Measurements from ENCODE around the gene DTNBP1.

Gene DTNBP1

DNA sequence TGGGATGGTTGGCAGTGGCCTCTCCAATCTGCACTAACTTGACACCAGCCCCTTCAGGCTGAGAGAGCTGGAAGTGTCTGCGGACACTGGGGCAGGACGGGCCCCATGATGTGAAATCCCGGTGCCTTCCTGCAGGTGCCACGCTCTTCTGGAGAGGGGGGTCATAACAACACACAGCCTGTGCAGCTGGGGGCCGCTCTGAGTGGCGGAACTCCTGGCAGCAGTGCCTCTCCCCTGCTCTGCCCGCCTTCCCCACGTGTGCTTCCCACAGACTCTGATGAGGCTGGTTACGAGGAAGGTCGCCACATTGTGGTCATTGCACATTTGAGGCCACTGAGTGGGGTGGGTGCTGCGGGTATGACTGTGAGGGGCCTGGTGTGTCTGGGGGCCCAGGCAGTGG, 145.2 kb downstream of the DTNBP1 start:
- no peaks in the 10 kb centered on the region for H3K9me3 ChIP-seq
- no peak for DNase-seq
- no peaks in the 10 kb centered on the region for H3K27me3 ChIP-seq
- no peaks in the 10 kb centered on the region for H3K4me1 ChIP-seq
- H3K36me3 ChIP-seq, result peaks cover 48% of the 10 kb centered on the region
- TF ChIP-seq, protein P1, sequence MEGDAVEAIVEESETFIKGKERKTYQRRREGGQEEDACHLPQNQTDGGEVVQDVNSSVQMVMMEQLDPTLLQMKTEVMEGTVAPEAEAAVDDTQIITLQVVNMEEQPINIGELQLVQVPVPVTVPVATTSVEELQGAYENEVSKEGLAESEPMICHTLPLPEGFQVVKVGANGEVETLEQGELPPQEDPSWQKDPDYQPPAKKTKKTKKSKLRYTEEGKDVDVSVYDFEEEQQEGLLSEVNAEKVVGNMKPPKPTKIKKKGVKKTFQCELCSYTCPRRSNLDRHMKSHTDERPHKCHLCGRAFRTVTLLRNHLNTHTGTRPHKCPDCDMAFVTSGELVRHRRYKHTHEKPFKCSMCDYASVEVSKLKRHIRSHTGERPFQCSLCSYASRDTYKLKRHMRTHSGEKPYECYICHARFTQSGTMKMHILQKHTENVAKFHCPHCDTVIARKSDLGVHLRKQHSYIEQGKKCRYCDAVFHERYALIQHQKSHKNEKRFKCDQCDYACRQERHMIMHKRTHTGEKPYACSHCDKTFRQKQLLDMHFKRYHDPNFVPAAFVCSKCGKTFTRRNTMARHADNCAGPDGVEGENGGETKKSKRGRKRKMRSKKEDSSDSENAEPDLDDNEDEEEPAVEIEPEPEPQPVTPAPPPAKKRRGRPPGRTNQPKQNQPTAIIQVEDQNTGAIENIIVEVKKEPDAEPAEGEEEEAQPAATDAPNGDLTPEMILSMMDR (IDR thresholded peaks at IDR 0.05; ENCODE audit: low read depth, low read length), result no peak
- H3K4me3 ChIP-seq (ENCODE audit: low read depth, low read length), result no peak overlapping the region

DNA sequence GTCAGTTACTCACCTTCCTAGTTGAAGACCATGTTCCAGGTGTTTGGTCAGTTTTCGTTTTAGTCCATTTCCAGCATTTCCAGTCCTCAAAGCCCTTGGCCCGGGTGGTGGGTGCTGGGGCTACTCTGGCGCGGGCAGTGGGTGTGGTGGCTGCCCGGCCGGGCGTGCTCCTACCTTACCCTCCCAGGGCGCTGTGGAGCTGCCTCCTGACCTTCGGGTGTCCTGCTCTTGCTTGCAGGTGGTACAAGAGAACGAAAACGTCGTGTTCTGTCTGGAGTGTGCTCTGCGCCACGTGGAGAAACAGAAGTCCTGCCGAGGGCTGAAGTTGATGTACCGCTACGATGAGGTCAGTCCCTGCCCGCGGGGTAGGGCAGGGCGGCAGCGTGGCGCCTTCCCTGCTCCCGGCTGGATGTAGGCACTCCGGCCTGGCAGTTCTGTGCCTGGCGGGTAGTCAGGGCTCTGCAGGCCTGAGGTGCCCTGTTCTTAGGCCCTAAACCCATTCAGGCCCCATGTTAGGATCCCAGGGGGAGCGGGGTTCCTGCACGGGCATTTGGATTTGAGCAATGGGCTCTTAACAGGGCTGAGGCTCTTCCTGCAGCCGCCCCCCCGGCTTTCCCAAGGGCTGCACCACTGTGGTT, 145.8 kb downstream of the DTNBP1 start:
- DNase-seq, result no peak
- H3K36me3 ChIP-seq, result peaks cover 52% of the 10 kb centered on the region
- no peaks in the 10 kb centered on the region for H3K27me3 ChIP-seq
- H3K9me3 ChIP-seq, result no peaks in the 10 kb centered on the region
- TF ChIP-seq, protein P1 (IDR thresholded peaks at IDR 0.05; ENCODE audit: low read depth, low read length), result no peak
- H3K4me3 ChIP-seq (ENCODE audit: low read depth, low read length), result no peak overlapping the region
- no peaks in the 10 kb centered on the region for H3K4me1 ChIP-seq

DNA sequence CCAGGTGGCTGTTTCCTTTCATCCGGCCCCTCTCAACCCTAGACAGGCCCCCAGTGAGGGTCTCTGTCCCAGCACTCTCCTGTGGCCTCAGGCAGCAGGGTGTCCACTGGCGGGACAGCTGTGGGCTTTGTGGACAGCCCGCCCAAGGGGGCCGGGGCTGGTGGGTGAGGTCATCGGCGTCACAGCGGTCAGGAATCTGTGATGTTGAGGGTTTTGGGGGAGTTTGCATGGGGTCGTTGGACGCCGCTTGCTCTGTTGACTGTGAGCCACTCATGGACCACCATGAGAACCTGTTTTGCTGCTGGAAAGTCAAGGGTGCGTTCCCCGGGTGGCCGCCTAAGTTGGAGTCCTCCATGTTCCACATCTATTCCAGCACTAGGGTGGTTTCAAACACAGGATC, 146.4 kb downstream of the DTNBP1 start:
- Histone ChIP-seq H3K36me3 (peaks cover 56% of the 10 kb centered on the region), H3K27me3 (no peaks in the 10 kb centered on the region), H3K4me3 (ENCODE audit: low read depth, low read length) (no peak overlapping the region), H3K9me3 (no peaks in the 10 kb centered on the region), H3K4me1 (no peaks in the 10 kb centered on the region)
- DNase-seq, result no peak
- TF ChIP-seq, protein P1 (IDR thresholded peaks at IDR 0.05; ENCODE audit: low read depth, low read length), result no peak

DNA sequence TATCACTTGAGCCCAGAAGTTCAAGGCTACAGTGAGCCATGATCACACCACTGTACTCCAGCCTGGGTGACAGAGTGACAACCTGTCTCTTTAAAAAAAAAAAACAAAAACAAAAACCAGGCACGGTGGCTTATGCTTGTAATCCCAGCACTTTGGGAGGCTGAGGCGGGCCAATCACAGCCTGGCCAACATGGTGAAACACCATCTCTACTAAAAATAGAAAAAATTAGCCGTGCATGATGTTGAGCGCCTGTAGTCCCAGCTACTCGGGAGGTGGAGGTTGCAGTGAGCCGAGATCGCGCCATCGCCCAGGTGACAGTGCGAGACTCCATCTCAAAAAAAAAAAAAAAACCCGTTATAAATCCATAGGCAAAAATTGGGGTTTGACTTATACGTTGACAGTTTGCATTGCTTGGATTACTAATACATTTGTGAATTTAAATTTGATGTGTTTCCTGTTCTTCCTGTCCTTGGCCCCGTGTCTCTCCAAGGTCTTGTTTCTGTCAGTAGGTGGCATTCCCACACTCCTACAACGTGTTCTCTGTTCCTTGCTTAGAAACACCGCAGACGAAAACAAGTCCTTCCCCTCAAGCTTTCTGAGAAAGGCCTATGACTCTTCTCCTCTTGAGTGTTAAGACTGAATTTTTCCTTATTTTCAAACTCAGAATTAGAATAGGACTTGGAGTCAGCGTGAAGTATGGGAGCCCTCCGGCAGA, 147.0 kb downstream of the DTNBP1 start:
- no peaks in the 10 kb centered on the region for H3K9me3 ChIP-seq
- TF ChIP-seq, protein P1 (IDR thresholded peaks at IDR 0.05; ENCODE audit: low read depth, low read length), result no peak
- no peaks in the 10 kb centered on the region for H3K27me3 ChIP-seq
- no peak for DNase-seq
- no peak overlapping the region for H3K4me3 ChIP-seq (ENCODE audit: low read depth, low read length)
- H3K36me3 ChIP-seq, result peaks cover 59% of the 10 kb centered on the region
- no peaks in the 10 kb centered on the region for H3K4me1 ChIP-seq

DNA sequence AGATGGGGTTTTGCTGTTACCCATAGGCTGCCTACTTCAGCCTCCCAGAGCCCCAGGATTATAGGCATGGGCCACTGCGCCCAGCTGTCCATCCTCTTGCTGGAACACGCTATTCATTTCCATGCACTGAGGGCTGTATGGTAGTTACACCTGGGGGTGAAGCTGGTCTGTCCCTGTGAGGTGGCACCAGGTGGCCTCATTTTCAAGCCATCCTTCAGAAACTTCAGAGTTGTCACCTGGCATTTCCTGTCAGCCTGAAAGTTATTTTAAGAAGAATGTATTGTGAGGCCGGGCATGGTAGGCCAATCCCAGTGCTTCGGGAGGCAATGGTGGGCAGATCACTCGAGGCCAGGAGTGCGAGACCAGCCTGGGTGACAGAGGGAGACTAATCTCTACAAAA, 147.6 kb downstream of the DTNBP1 start:
- Histone ChIP-seq H3K9me3 (no peaks in the 10 kb centered on the region), H3K4me3 (ENCODE audit: low read depth, low read length) (no peak overlapping the region), H3K27me3 (no peaks in the 10 kb centered on the region), H3K36me3 (peaks cover 59% of the 10 kb centered on the region), H3K4me1 (no peaks in the 10 kb centered on the region)
- TF ChIP-seq, protein P1 (IDR thresholded peaks at IDR 0.05; ENCODE audit: low read depth, low read length), result no peak
- DNase-seq, result no peak
